Measurements from ENCODE around the gene CCL14. TPM values are rescaled to one million over a fixed set of nuclear protein-coding genes. Genes with fewer than 3 reads are reported as not detected.

Gene CCL14
- total and polyA plus RNA-seq, 2 of the 13 experiments (the other 11 are each of a cell fraction or from before 2014, with no cell fraction given) = 1.1 to 1.7 TPM

DNA sequence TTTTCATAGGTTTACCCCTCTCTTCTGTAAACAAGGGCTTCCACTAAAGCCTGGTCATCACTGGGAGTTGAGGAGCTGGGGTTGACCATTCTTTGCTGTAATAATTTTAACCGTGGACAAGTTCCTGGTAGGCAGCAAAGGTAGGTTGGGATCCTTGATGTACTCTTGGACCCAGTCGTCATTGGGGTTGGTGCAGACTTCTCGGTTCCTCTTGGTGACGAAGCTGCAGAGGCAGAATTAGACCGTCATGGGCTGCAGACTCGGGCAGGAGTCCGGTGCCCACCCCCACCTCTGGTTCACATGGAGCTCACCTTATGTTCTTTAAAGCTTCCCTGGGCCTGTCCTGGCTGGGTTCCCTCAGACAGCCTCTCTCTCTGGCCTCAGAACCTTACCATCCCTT, 9.0 kb downstream of the CCL14 start:
- in situ Hi-C loops (cut with HindIII; ENCODE audit: extremely low pct_ligation_motif_present, low pct_unique_long_range_greater_than_20kb) (no loop called here), intact Hi-C loops (cut with micrococcal nuclease; ENCODE audit: unreplicated experiment) (no loop called here)
- DNase-seq (ENCODE audit: low spot score) (no peak), ATAC-seq (no peak), FAIRE-seq (no peak)
- CTCF ChIA-PET (ENCODE audit: low intra/inter-chr PET ratio, low total read pairs) = no interaction called here
- H3K4me2 ChIP-seq (ENCODE audit: low read depth, low read length) = no peak overlapping the region
- H2AFZ ChIP-seq (ENCODE audit: low read length) = no peak overlapping the region
- no peak overlapping the region for H3K4me3 ChIP-seq (replicated peaks in 1 of 3; ENCODE audit: insufficient read depth in 1 of 3, low read depth in 2 of 3, low read length in 3 of 3)
- no peak overlapping the region for H3K27ac ChIP-seq (ENCODE audit: extremely low read length, insufficient read depth, low read length)
- no peak overlapping the region for H3K9ac ChIP-seq (ENCODE audit: insufficient read depth, low read depth, low read length)
- no peaks in the 10 kb centered on the region; a peak in 1 of 5 replicates for H3K27me3 ChIP-seq (ENCODE audit: control insufficient read depth in 1 of 2, insufficient read depth in 2 of 2, low read length in 2 of 2)
- no peaks in the 10 kb centered on the region for H3K9me3 ChIP-seq (ENCODE audit: low read length)
- H4K20me1 ChIP-seq (ENCODE audit: insufficient read depth, low read length) = no peaks in the 10 kb centered on the region
- BruUV-seq (replicated peaks) = no TSS peak
- peaks cover 100% of the 10 kb centered on the region for H3K4me1 ChIP-seq (ENCODE audit: insufficient read depth, low read length)
- POLR2A ChIA-PET = interaction anchor here (1.8 to 1.9 kb wide), 2 partner anchors 22 to 24 kb away, joined by 7 to 8 read pairs; partner anchors contain the start of gene CCL15
- WGBS (ENCODE audit: low lambda C conversion rate) = 91% methylated on average over 7 of the region's 7 CpGs
- H3K36me3 ChIP-seq (replicated peaks in 1 of 2; ENCODE audit: control insufficient read depth in 1 of 2, insufficient read depth in 2 of 2, low read length in 2 of 2) = no peaks in the 10 kb centered on the region
- TF ChIP-seq DMAP1 (CRISPR knock-in tag; IDR thresholded peaks at IDR 0.05) (no peak), ZNF329 (CRISPR knock-in tag; IDR thresholded peaks at IDR 0.05; ENCODE audit: low read depth) (no peak), PITX1 (CRISPR knock-in tag; IDR thresholded peaks at IDR 0.05) (no peak), RCOR2 (CRISPR knock-in tag; IDR thresholded peaks at IDR 0.05) (no peak), U2AF1 (optimal IDR thresholded peaks at IDR 0.05; ENCODE audit: low read depth, low read length) (no peak), ZNF232 (CRISPR knock-in tag; IDR thresholded peaks at IDR 0.05; ENCODE audit: borderline replicate concordance) (no peak), NFIB (CRISPR knock-in tag; IDR thresholded peaks at IDR 0.05; ENCODE audit: borderline replicate concordance) (no peak), SIX1 (CRISPR knock-in tag; IDR thresholded peaks at IDR 0.05; ENCODE audit: borderline replicate concordance) (no peak)
- TF ChIP-seq, protein P1, sequence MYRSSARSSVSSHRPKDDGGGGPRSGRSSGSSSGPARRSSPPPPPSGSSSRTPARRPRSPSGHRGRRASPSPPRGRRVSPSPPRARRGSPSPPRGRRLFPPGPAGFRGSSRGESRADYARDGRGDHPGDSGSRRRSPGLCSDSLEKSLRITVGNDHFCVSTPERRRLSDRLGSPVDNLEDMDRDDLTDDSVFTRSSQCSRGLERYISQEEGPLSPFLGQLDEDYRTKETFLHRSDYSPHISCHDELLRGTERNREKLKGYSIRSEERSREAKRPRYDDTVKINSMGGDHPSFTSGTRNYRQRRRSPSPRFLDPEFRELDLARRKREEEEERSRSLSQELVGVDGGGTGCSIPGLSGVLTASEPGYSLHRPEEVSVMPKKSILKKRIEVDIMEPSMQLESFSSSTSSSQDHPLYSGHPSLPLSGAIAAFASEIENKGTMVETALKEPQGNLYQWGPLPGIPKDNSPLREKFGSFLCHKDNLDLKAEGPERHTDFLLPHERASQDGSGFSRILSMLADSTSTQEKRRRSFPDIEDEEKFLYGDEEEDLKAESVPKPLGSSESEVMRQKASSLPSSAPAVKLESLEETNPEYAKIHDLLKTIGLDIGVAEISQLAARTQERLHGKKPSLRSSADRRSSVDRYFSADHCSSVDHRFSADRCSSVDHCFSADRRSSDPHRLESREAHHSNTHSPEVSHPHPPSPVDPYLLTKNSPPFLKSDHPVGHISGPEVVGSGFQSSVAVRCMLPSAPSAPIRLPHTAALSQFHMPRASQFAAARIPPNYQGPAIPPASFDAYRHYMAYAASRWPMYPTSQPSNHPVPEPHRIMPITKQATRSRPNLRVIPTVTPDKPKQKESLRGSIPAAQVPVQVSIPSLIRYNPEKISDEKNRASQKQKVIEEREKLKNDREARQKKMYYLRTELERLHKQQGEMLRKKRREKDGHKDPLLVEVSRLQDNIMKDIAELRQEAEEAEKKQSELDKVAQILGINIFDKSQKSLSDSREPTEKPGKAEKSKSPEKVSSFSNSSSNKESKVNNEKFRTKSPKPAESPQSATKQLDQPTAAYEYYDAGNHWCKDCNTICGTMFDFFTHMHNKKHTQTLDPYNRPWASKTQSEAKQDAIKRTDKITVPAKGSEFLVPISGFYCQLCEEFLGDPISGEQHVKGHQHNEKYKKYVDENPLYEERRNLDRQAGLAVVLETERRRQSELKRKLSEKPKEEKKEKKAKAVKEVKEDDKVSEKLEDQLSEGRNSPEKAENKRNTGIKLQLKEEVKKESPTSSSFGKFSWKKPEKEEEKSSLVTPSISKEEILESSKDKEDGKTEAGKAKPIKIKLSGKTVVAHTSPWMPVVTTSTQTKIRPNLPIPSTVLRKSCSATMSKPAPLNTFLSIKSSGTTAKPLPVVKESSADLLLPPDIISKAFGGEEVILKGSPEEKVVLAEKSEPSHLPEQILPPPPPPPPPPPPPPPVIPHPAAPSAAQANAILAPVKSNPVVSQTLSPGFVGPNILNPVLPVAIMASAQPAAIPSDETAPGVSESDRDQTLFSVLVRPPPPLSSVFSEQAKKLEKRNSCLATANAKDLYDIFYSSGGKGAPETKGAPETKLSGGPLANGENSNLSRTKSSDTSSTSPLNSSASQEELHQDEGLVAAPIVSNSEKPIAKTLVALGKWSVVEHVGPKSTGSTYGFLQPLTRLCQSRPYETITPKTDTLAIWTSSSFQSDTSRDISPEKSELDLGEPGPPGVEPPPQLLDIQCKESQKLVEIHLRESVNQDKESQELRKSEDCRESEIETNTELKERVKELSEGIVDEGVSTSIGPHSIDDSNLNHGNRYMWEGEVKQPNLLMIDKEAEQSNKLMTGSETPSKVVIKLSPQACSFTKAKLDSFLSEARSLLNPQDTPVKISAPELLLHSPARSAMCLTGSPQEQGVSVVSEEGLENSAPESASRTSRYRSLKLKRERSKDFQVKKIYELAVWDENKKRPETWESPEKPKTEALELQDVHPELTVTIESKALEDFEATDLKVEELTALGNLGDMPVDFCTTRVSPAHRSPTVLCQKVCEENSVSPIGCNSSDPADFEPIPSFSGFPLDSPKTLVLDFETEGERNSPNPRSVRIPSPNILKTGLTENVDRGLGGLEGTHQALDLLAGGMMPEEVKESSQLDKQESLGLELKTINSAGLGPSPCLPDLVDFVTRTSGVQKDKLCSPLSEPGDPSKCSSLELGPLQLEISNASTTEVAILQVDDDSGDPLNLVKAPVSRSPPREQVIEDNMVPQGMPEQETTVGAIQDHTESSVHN (CRISPR knock-in tag; IDR thresholded peaks at IDR 0.05) = no peak
- TF ChIP-seq, protein P2, sequence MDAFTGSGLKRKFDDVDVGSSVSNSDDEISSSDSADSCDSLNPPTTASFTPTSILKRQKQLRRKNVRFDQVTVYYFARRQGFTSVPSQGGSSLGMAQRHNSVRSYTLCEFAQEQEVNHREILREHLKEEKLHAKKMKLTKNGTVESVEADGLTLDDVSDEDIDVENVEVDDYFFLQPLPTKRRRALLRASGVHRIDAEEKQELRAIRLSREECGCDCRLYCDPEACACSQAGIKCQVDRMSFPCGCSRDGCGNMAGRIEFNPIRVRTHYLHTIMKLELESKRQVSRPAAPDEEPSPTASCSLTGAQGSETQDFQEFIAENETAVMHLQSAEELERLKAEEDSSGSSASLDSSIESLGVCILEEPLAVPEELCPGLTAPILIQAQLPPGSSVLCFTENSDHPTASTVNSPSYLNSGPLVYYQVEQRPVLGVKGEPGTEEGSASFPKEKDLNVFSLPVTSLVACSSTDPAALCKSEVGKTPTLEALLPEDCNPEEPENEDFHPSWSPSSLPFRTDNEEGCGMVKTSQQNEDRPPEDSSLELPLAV (CRISPR knock-in tag; conservative IDR thresholded peaks at IDR 0.05; ENCODE audit: low read depth) = no peak
- TF ChIP-seq, protein P3, sequence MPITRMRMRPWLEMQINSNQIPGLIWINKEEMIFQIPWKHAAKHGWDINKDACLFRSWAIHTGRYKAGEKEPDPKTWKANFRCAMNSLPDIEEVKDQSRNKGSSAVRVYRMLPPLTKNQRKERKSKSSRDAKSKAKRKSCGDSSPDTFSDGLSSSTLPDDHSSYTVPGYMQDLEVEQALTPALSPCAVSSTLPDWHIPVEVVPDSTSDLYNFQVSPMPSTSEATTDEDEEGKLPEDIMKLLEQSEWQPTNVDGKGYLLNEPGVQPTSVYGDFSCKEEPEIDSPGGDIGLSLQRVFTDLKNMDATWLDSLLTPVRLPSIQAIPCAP (CRISPR knock-in tag; IDR thresholded peaks at IDR 0.05; ENCODE audit: low read depth) = no peak
- TF ChIP-seq, protein P4, sequence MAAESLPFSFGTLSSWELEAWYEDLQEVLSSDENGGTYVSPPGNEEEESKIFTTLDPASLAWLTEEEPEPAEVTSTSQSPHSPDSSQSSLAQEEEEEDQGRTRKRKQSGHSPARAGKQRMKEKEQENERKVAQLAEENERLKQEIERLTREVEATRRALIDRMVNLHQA (CRISPR knock-in tag; IDR thresholded peaks at IDR 0.05) = no peak
- no peaks in the 10 kb centered on the region for H3K79me2 ChIP-seq (ENCODE audit: insufficient read depth, low read length)
